ENCODE data around the gene NATD1. TPM values are rescaled to one million over a fixed set of nuclear protein-coding genes. Genes with fewer than 3 reads are reported as not detected.

NATD1 gene
- total RNA-seq, 1 experiment from 2014 or later, result 0.81 TPM

DNA sequence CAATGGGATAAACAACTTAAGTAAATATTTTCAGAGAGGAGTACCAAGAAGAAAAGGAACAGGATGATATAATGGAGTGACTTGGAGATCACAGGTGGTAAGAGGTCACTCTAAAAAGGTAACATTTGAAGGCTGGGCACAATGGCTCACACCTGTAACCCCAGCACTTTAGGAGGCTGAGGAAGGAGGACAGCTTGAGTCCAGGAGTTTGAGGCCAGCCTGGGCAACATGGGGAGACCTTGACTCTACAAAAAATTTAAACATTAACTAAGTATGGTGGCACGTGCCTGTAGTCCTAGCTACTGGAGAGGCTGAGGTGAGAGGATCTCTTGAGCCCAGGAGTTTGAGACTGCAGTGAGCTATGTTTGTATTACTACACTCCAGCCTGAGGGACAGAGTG, 35.9 kb downstream of the NATD1 start:
- DNase-seq (ENCODE audit: low spot score), result no peak

- no peak for DNase-seq (ENCODE audit: low spot score)
Measured at GRCh38 chr17:21215935-21216334, 37.3 kb downstream of the NATD1 start.

- DNase-seq (ENCODE audit: low spot score), result no peak
Measured at GRCh38 chr17:21214777-21215541, 38.3 kb downstream of the NATD1 start.

GRCh38 chr17:21214015-21214776, 39.0 kb downstream of the NATD1 start, which contains the start of gene TMEM11:
TMEM11 (minus strand) TSS chr17:21214161; CDS start chr17:21214152, 9 bp downstream.
- peak; percentile 93 for DNase-seq (ENCODE audit: low spot score)

DNA sequence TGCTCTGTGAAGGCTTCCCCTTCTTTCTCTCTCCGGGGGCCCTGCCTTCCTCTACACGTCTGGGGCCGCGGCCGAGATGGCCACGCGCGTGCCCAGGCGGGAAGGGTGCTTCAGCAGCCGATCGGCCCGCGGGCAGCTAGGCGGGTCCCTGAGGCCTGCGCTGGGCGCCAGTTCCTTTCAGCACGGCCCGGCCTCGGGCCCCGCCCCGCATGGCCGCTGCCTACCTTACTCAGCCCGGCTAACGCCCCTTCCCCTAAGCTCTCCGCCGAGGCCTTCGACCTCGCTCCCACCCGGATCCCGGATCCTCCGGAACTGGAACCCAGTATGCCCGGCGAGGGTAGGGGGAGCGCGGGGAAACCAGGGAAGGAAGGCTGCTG, 39.6 kb downstream of the NATD1 start:
- DNase-seq (ENCODE audit: low spot score), result no peak

DNA sequence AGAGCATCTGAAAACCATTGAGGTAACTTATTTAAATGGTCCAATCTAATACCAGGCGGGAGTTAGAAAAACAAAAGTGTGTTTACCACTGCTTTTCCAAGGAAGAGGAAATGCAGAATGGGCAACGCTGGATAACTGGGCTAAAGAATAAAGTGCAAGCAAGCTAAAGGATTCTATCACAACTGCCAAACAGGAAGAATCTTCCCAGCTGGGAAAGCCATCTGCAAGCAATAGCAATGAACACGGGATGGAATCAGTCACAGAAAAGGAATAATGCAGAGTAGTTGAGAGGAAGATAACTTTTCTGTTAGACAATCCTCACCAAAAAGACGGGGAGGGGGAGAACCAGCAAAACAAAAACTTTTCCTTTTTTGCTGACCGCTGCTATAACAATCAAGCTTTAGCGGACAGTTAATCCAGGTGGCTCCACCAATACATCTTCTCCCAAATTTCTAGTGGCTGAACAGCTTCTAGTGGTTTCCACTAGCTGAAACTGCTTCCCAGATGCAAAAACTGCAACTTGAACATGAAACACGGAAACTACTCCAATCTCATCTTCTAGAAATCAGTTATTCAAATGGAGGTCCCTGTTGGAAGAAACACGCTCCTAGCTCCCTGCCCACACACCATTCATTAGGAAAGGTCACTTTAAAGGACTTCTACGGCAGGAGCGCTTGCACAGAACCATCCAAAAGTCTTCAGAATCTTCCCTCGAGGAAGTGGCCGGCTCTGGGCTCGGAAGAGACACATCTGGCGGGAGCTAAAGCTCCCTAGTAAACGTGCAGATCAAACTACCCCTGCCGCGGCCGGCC, 40.2 kb downstream of the NATD1 start:
- DNase-seq (ENCODE audit: low spot score), result no peak

DNA sequence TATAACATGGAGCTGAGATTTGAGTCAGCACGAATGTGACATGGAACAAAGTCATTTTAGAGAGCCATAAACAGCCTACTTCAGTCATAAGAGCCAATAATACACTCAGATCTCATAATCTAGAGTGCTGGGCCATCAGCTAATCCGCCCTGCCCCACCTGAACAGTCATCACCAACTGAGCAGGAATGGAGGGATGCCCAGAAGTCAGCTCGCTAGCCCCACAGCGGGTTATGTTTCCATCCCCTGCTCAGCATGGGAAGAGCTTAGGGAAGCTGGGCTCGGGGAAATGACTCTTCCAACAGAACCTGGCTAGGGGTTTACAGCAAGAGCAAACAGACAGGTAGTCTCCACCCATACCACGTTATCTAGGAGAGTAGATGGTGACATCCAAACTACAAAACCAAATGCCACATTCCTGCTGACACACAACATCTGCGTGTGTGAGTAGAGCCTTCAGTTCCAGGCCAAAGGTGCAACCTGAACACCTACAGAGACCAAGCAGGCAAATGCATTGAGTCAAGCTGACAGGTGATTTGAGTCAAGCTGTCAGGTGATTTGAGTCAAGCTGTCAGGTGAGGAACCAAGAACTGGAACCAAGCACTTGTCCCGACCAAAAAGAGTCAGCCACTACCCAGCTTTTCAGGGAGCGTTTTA, 41.3 kb downstream of the NATD1 start:
- DNase-seq (ENCODE audit: low spot score), result no peak

- DNase-seq (ENCODE audit: low spot score), result no peak
Measured at GRCh38 chr17:21210411-21211076, 42.7 kb downstream of the NATD1 start.

GRCh38 chr17:21209511-21210175, 43.6 kb downstream of the NATD1 start:
- DNase-seq (ENCODE audit: low spot score), result no peak

DNA sequence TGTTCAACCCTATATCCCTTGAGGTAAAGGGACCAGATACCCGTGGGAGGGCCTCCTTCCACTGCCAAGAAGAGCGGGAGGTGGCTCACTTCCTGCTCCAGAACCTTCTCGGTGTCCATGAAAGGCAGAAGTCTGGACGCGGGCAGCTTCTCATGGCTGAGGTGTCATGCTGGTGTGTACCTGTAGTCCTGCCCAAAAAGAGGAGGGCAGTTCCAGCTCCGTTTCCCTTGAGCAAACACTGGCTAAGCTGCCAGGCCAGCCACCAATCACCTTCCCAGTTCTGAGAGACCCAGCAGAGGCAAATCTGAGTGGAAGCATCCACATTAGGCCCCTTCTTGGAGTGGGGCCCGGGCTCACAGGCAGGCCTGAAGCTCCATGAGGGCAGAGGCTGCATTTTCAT, 44.9 kb downstream of the NATD1 start:
- no peak for DNase-seq (ENCODE audit: low spot score)

DNA sequence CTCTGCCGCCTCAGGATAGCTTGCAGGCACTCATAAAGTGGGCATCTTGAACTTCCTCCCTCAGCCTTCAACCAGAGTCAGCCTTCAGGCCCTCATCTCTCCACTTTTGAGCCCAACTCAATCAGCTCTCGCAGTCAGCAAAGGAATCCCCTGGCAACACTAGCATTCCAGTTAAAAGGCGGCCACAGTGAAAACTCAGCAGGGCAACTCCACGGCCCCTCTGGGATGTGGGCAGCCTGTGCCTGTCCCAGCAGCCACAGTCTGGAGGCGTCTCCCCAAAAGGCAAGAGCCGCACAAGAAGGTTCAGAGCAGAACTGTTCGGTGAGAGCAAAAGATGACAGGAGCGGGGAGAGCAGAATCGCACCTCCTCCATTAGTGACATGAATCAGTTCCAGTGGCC, 48.3 kb downstream of the NATD1 start:
- no peak for DNase-seq (ENCODE audit: low spot score)

DNA sequence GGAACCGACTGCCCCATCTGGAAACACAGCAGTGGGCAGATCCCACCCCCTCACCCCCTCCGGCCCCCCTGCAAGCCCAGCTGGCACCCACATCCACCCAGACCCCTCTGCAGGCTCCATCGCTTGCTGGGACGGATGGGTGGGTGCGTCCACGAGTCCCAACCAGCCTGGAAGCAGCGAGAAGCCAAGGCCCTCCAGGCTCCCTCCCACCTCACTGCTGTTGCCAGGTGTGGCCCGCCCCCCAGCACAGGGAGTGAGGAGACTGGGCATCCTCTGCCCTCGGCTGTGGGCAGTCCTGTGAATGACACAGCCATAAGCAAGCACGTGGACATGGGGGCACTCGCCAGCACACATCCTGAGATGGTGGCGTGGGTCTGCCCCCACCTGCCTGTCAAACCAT, 50.7 kb downstream of the NATD1 start:
- no peak for DNase-seq (ENCODE audit: low spot score)

GRCh38 chr17:21201874-21202273, 51.3 kb downstream of the NATD1 start:
- DNase-seq (ENCODE audit: low spot score), result no peak

DNA sequence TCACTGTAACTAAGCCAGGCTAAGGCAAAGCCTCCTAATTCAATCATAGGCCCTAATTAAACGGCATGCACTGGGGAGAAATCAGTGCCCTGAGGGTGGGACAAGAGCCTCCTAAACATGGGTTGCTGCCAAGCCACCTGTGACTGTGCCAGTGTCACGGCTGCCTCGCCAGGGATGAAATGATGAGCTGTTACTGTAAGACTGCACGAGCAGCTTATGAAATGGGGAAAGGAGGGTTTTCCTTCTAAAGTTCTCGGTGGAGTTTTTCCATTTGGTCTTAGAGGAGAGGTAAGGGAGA, 52.0 kb downstream of the NATD1 start:
- DNase-seq (ENCODE audit: low spot score), result no peak

GRCh38 chr17:21200590-21201297, 52.5 kb downstream of the NATD1 start:
- no peak for DNase-seq (ENCODE audit: low spot score)

DNA sequence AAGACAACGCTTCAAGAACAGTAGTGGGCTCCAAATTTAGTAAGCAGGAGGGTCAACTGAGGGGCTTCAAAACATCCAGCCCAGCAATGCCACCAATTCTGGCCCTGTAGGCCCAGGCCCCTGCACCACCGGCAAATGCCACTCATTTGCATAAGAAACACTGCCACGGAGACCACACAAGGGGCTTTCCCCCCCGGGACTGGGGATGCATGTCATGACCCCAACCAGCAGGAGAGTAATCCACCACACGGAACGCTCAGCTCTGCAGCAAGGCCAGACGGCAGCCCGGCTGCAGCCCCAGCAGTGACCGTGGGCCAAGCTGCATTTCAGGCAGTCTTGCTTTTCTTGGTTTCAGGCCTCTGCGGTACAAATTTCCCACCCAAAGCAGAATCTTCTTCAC, 53.4 kb downstream of the NATD1 start:
- no peak for DNase-seq (ENCODE audit: low spot score)

- DNase-seq (ENCODE audit: low spot score), result no peak
Measured at GRCh38 chr17:21199311-21199710, 53.9 kb downstream of the NATD1 start.

- no peak for DNase-seq (ENCODE audit: low spot score)
Measured at GRCh38 chr17:21198411-21198810, 54.8 kb downstream of the NATD1 start.

- DNase-seq (ENCODE audit: low spot score), result no peak
Measured at GRCh38 chr17:21196126-21196525, 57.1 kb downstream of the NATD1 start.

DNA sequence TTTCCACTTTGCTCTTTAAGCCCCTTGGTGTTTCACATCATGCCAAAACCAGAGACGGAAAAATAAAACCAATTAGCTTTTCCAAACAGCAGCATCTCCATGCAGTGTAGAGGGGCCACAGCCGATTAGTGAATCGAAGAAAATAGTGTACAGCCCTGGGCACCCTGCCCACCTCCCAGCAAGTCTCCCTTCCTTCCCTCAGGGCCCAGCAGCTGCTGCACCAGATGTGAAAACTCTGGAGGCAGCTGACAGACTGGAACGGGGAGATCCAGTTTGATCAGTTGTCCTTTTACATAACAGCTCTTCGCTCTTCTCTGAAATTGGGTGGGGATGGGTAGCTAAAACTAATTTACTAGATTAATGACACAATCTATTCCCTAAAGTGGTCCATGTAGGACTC, 58.5 kb downstream of the NATD1 start:
- DNase-seq (ENCODE audit: low spot score), result no peak
